IPS DF 6.9 (cell line): ENCODE results near the gene FRMD4A.
A peak's percentile ranks its signal among the peaks of the same experiment; 100 is the strongest.
"Not testable (repeated sequence)": the region's sequence is repeated elsewhere in the genome, so short reads cannot be mapped to it uniquely, and the experiment has no call there.

ENCODE experiments used
- DNase-seq: peaks from one replicate; pipeline ENCODE4 v3.0.0-alpha.2; 2013; ENCODE audit warnings: low read depth, low spot score
- H3K27ac ChIP-seq: one replicate; pipeline ENCODE4 v1.5.1; 2013; ENCODE audit warnings: low read length, control low read depth
- H3K27me3 ChIP-seq: 2 replicates; pipeline ENCODE4 v1.6.1; 2013; ENCODE audit warnings: mild to moderate bottlenecking, low read length; ENCODE audit not compliant: control insufficient read depth, insufficient read depth
- H3K36me3 ChIP-seq: 2 replicates; pipeline ENCODE4 v1.6.1; 2013; ENCODE audit warnings: low read length; ENCODE audit not compliant: control insufficient read depth, insufficient read depth
- H3K4me1 ChIP-seq: 2 replicates; pipeline ENCODE4 v1.6.1; 2013; ENCODE audit warnings: low read length; ENCODE audit not compliant: control insufficient read depth, insufficient read depth
- H3K4me3 ChIP-seq: 2 replicates; pipeline ENCODE4 v1.5.1; 2013; ENCODE audit warnings: mild to moderate bottlenecking, low read length
- H3K9me3 ChIP-seq: 2 replicates; pipeline ENCODE4 v1.6.1; 2013; ENCODE audit warnings: low read length, inconsistent platforms; ENCODE audit not compliant: control insufficient read depth, insufficient read depth
- WGBS: extraction: QIAGEN DNeasy Blood & Tissue Kit; methylation state at CpG from one replicate; pipeline ENCODE4 v1.1.7; 2013; ENCODE audit warnings: mixed read lengths, missing lambda C conversion rate; ENCODE audit not compliant: insufficient read length, insufficient coverage; 5-methylcytosine and 5-hydroxymethylcytosine counted together

FRMD4A gene

GRCh38 chr10:14219411-14219810 lies 111.3 kb downstream of the FRMD4A start:
- DNase-seq, result no peak
- WGBS, result no CpG with 5 or more reads among the region's 5 CpGs
- H3K27ac ChIP-seq, result no peak overlapping the region

DNA sequence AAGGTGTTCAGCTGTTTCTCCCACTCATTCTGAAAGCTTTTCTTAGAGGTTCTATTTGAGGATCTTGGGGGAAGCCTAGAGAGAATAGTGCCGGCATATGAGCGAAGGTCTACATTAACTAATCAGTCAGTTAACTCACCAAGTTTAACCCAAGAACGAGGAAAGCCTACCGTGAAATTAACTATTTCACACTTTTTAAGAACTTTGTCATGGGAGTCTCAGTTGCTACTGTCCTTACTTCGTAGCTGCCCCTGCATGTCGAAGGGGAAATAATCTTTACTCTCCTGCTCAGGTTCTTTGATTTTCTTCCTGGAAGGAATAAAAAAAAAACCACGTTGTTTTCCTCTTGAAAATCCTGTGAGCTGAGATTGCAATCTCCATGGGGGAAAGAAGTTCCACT lies 115.1 kb downstream of the FRMD4A start:
- Histone ChIP-seq H3K4me1 (no peaks in the 10 kb centered on the region), H3K36me3 (no peaks in the 10 kb centered on the region), H3K4me3 (no peak overlapping the region), H3K27me3 (no peaks in the 10 kb centered on the region), H3K9me3 (no peaks in the 10 kb centered on the region; the same call in 1 of the 2 replicates), H3K27ac (no peak overlapping the region)
- no peak for DNase-seq
- no CpG with 5 or more reads among the region's 7 CpGs for WGBS

More at GRCh38 chr10:14219411-14219810, 111.3 kb downstream of the FRMD4A start:
- H3K36me3 ChIP-seq, result no peaks in the 10 kb centered on the region
- no peak overlapping the region for H3K4me3 ChIP-seq
- H3K9me3 ChIP-seq, result no peaks in the 10 kb centered on the region; the same call in 1 of the 2 replicates
- H3K27me3 ChIP-seq, result no peaks in the 10 kb centered on the region
- no peaks in the 10 kb centered on the region for H3K4me1 ChIP-seq

DNA sequence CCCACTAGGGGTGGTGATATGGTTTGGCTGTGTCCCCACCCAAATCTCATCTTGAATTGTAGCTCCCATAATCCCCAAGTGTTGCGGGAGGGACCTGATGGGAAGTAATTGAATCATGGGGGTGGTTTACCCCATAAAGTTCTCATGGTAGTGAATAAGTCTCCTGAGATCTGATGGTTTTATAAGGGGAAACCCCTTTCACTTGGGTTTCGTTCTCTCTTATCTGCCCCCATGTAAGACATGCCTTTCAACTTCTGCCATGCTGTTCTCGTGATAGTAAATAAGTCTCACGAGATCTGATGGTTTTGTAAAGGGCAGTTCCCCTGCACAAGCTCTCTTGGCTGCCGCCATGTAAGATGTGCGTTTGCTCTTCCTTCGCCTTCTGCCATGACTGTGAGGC lies 117.0 kb downstream of the FRMD4A start:
- not testable (repeated sequence) for H3K36me3 ChIP-seq, DNase-seq, H3K9me3 ChIP-seq, H3K4me1 ChIP-seq, H3K4me3 ChIP-seq, H3K27me3 ChIP-seq, H3K27ac ChIP-seq
- no CpG with 5 or more reads among the region's 7 CpGs for WGBS

DNA sequence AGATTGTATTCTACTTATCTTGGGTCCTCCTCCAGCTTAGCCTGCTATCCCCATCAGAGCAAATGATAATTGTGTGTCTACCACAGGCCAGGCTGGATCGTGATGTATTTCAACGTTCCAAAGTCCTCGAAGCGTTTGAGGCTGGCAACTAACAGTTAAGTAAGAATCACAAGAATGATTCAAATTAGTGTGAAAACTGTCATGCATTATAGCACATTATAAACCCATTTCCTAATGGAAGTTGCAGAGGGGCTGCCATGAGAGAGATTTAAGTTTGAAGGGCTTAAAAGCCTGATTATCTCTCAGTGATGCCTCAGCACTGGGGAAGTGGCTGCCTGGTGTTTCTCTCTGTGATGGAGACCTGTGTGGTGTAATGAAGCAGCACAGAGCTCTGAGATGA lies 119.1 kb downstream of the FRMD4A start:
- no peaks in the 10 kb centered on the region for H3K27me3 ChIP-seq
- no CpG with 5 or more reads among the region's 4 CpGs for WGBS
- H3K27ac ChIP-seq, result no peak overlapping the region
- no peaks in the 10 kb centered on the region for H3K36me3 ChIP-seq
- DNase-seq, result no peak
- no peaks in the 10 kb centered on the region for H3K9me3 ChIP-seq
- H3K4me1 ChIP-seq, result no peaks in the 10 kb centered on the region
- H3K4me3 ChIP-seq, result no peak overlapping the region

GRCh38 chr10:14208231-14208630 lies 122.5 kb downstream of the FRMD4A start:
- Histone ChIP-seq H3K36me3 (no peaks in the 10 kb centered on the region), H3K9me3 (no peaks in the 10 kb centered on the region), H3K4me3 (no peak overlapping the region), H3K4me1 (no peaks in the 10 kb centered on the region), H3K27me3 (no peaks in the 10 kb centered on the region), H3K27ac (no peak overlapping the region)
- no CpG with 5 or more reads among the region's 5 CpGs for WGBS
- DNase-seq, result no peak

DNA sequence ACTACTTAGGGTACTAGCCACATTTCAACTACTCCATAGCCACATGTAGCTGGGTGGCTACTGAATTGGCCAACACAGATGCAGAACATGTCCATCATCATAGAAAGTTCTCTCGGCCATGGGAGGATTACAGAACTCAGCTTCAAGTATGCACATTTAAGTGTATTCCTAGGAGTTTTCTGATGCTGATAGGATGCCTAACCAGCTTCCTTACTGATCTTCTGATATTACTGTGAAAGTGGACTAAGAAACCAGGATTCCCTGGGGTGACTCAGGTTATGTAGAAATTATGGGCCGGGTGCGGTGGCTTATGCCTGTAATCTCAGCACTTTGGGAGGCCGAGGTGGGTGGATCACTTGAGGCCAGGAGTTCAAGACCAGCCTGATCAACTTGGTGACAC lies 125.5 kb downstream of the FRMD4A start:
- Histone ChIP-seq H3K4me1 (no peaks in the 10 kb centered on the region), H3K9me3 (no peaks in the 10 kb centered on the region), H3K27me3 (no peaks in the 10 kb centered on the region), H3K4me3 (no peak overlapping the region), H3K36me3 (no peaks in the 10 kb centered on the region), H3K27ac (no peak overlapping the region)
- no peak for DNase-seq
- WGBS, result no CpG with 5 or more reads among the region's 4 CpGs

DNA sequence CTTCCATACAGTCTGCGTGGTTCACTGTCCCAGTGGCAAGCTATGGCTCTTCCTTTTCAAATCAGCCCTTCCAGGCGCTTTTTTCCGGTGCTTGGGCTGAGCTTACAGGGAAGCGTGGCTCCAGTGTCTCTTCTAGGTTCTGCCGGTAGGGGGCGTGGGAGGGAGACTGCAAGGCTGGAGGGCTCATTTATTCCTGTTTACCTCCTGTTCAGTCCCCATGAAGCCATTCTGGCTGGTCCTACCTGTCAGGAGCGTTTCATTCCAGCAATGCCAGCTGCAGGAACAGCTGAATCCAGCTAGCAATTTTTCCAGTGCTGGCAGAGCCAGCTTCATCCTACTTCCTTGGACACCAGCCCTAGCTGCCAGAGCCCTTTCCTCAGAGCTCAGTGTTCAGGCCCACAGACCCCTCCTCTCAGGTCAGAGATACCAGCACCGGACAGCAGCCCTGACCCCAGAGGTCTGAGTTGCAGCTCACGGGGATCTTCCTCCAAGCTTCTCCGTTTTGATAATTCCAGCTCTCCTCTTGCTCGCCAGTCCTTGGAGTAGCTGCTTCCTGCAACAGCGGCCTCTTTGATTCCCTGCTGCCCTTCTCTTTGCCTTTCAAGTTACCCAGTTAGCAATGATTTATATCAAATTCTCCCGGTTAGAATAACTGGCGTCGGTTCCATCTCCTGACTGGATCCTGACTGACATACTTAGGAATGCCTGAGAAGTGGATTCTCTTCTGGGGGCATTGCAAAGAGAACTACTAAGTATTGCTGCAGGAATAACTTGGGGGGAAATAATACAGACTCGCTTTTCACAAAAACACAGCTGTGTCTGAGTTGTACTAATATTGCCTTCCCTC lies 129.8 kb downstream of the FRMD4A start:
- no peaks in the 10 kb centered on the region for H3K4me1 ChIP-seq
- H3K4me3 ChIP-seq, result no peak overlapping the region
- no CpG with 5 or more reads among the region's 16 CpGs for WGBS
- H3K9me3 ChIP-seq, result no peaks in the 10 kb centered on the region
- no peaks in the 10 kb centered on the region for H3K27me3 ChIP-seq
- DNase-seq, result peak; percentile 39
- H3K27ac ChIP-seq, result no peak overlapping the region
- no peaks in the 10 kb centered on the region for H3K36me3 ChIP-seq

- no CpG with 5 or more reads among the region's 4 CpGs for WGBS
- H3K36me3 ChIP-seq, H3K9me3 ChIP-seq, H3K27ac ChIP-seq, H3K4me1 ChIP-seq, H3K27me3 ChIP-seq, H3K4me3 ChIP-seq, DNase-seq: not testable (repeated sequence)
Observed at GRCh38 chr10:14199098-14199497, 131.6 kb downstream of the FRMD4A start.

- no CpG with 5 or more reads among the region's 9 CpGs for WGBS
- Histone ChIP-seq H3K27ac (no peak overlapping the region), H3K36me3 (no peaks in the 10 kb centered on the region), H3K27me3 (no peaks in the 10 kb centered on the region), H3K4me1 (no peaks in the 10 kb centered on the region), H3K9me3 (no peaks in the 10 kb centered on the region), H3K4me3 (no peak overlapping the region)
- no peak for DNase-seq
Observed at GRCh38 chr10:14198078-14198477, 132.6 kb downstream of the FRMD4A start.

DNA sequence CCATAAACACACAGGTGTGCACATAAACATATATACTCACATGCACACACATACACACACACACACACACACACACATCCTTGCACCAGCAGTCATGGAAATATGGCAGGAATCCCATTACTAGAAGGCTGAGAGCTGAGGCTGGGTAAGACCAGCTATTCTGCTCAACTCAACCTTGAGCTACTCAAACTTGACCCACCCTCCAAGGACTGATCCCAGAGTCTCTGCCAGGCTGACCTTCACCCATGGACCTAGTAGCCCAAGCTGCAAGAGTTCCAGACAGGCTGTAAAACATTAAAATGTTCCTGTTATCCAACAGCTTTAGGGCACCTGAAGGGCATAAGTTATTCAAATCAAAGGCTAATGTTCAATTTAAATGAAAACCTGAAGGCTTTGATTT lies 134.6 kb downstream of the FRMD4A start:
- Histone ChIP-seq H3K4me1 (no peaks in the 10 kb centered on the region), H3K27me3 (no peaks in the 10 kb centered on the region), H3K9me3 (no peaks in the 10 kb centered on the region), H3K4me3 (no peak overlapping the region), H3K27ac (no peak overlapping the region), H3K36me3 (no peaks in the 10 kb centered on the region)
- DNase-seq, result no peak

DNA sequence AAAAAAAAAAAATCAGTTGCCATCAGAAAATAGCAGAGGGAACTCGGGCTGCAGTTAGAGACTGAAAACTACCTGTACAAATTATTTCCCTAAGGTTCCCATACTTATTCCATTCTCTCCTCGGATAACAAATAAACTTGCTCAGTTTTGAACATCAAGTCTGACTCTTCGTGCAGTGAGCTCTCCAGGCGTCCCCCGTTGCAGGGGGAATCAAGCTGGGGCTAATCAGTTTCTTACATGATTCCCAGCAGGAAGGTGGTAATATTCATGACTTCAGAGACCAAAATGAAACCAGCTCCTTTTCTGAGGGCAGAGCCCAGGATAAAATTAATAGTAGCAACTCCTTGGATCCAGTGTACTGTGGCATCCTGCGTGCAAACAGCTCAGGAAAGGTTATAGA lies 135.3 kb downstream of the FRMD4A start:
- H3K4me3 ChIP-seq, result no peak overlapping the region
- H3K4me1 ChIP-seq, result no peaks in the 10 kb centered on the region
- H3K27ac ChIP-seq, result no peak overlapping the region
- H3K27me3 ChIP-seq, result no peaks in the 10 kb centered on the region
- no peaks in the 10 kb centered on the region for H3K9me3 ChIP-seq
- DNase-seq, result no peak
- WGBS, result no CpG with 5 or more reads among the region's 6 CpGs
- H3K36me3 ChIP-seq, result no peaks in the 10 kb centered on the region
